Endometrial microvascular endothelial cells (primary cell): ENCODE data around the gene EMC6. TPM values are rescaled to one million over a fixed set of nuclear protein-coding genes. Genes with fewer than 3 reads are reported as not detected.

Experiments
- in situ Hi-C: cut with HindIII; loops from 2 replicates; pipeline ENCODE4 v1.10.0; 2017; ENCODE audit warnings: low sequenced_read_pairs, low pct_unique_long_range_greater_than_20kb; ENCODE audit errors: inconsistent ontology term
- total RNA-seq: library from RNA; depleted of rRNA; stranded (reverse); fragments of >200 nt; gene quantifications from one replicate; pipeline ENCODE4 v1.2.3, GENCODE V29; 2015; ENCODE audit errors: inconsistent ontology term

Gene EMC6
- total RNA-seq, 1 donor from 2014 or later: 48.8 TPM

DNA sequence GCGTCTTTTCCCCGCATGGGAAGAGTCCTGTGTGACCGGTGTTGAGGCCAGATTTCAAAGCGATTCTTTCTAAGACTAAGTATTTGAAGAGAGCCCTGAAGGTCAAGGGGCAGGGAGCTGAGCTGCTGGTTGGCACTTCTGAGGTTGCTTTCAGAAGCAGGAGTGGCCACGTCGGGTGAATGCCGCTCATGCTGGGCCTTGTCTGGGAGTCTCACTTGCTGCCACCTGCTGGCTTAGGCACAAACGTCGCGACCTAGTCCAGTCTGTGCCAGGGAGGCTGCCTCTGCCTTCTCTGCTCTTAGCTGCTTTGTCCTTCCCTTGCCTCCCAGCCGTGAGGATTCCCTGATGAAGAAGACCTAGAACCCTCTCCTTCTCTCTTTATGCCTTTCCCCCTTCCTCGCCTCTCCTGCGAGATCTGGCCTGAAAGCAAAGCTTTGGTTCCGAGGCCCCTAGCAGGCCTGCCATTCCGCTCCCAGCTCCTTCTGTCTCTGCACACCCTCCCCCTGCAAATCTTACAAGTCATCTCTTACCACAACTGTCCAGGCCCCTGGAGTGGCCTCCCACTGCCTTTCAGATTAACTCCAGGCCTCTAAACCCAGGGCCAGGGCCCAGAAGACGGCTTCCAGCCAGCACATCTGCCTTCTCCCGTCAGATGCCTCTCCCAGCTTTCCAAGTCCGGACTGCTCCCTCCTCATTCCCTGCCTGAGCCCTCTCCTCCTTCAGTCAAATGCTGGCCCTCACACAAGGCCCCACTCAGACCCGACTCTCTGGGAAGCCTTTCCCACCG is 20.6 kb upstream of the EMC6 start:
- in situ Hi-C loops: no loop called here

DNA sequence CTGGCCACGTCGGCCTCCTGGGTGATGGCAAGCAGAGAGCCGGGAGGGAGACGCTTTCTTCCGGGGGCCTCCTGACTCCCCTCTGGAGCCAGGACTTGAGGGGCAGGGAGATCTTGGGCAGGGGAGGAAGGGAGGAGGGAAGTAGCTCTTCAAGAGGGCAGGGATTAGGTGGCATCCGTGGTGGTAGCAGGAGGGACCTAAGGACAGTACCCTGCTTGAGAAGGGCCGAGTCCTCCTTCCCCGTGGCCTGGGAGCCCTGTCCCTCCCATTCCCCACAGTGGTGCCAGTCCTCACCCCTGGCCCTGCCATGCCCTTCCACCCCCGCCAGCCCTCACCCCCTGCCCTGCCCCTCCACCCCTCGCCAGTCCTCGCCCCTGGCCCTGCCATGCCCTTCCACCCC is 12.8 kb upstream of the EMC6 start:
- in situ Hi-C loops: no loop called here

DNA sequence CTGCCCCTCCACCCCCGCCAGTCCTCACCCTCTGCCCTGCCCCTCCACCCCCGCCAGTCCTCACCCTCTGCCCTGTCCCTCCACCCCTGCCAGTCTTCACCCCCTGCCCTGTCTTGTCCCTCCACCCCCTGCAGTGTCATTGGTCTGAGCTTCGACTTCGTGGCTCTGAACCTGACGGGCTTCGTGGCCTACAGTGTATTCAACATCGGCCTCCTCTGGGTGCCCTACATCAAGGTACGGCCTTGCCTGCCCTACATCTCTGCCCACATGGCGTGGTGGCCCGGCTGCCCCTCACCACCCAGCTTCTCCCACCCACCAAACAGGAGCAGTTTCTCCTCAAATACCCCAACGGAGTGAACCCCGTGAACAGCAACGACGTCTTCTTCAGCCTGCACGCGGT is 12.3 kb upstream of the EMC6 start:
- in situ Hi-C loops: no loop called here

DNA sequence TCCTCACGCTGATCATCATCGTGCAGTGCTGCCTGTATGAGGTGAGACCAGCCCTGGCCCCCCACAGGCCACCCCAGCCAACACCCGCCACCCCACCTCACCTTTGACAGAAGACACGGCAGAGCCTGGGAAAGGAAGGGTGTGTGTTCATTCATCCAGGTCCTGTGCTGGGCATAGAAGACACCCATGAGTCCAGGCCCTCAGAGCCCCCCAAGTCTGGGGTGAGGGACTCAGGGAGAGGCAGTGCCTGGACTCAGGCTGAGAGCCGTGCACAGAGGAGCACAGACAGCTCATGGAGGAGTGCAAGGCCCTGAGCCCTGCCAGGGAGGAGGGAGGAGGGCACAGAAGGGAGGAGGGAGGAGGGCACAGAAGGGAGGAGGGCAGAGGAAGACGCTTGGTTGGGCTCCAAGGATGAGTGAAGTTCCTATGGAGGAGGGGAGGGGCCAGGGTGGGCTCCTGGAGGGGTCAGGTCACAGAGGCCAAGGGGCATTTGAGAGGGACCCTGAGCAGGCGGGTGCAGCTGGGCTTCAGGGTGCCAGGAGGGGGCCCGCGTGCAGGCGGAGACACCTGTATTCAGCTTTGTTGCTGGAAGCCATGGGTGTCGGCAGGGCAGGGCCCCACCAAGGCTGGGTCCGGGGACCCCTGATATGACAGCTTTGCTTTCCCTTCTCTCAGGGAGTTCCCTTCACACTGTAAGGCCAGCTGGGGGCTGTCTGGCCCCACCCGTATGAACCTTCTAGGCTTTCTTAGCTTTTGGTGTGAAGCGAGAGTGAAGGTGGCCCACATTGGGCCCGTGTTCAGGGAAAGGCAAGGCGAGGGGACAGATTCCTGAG is 11.6 kb upstream of the EMC6 start:
- in situ Hi-C loops: no loop called here

DNA sequence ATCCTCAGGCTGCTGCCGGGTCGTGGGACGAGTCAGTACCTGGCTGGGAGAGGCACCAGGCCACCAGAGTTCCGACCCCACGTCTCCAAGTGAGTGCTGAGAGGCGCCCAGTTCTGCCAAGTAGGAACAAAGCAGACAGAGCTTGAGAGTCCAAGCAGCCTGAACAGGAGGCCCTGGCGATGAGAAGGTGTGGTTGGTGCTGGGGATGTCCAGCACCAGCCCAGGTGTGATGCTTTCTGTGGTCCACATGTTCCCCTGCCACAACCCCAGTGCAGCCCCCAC is 11.1 kb upstream of the EMC6 start:
- in situ Hi-C loops: no loop called here

DNA sequence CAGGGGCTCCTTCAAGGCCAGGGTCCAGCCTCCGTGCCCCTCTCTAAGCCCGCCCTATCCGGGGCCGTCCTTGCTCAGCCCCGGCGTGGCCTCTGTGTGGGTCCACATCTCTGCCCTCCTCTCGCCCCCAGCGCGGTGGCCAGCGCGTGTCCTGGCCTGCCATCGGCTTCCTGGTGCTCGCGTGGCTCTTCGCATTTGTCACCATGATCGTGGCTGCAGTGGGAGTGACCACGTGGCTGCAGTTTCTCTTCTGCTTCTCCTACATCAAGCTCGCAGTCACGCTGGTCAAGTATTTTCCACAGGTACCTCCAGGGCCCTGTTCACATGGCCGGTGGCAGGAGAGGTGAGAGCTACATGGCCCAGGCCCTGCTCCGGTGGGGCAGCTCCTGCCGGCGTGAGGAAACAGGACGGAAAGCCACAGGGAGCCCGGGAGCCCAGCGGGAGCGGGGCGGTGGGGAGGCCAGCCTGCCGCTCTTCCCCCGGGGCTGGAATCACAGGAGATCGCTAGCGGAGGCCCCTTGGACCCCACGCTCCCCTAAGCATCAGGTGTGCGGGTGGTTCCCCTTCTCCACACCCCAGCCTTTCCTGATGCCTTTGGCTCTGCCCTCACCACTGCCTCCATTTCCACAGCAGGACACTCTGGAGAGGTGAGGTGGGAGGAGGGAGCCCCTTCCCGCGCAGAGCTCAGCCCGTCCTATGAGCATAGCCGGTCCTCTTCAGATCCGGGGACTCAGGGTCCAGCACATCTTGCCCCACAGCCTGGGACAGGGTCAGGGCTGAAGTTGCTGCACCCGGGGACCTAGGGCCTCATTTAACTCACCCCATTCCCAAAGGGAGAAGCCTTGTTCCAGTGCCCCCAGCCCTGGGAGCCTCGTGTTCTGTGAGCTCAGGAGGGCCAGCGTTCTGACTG is 10.5 kb upstream of the EMC6 start:
- in situ Hi-C loops: no loop called here

DNA sequence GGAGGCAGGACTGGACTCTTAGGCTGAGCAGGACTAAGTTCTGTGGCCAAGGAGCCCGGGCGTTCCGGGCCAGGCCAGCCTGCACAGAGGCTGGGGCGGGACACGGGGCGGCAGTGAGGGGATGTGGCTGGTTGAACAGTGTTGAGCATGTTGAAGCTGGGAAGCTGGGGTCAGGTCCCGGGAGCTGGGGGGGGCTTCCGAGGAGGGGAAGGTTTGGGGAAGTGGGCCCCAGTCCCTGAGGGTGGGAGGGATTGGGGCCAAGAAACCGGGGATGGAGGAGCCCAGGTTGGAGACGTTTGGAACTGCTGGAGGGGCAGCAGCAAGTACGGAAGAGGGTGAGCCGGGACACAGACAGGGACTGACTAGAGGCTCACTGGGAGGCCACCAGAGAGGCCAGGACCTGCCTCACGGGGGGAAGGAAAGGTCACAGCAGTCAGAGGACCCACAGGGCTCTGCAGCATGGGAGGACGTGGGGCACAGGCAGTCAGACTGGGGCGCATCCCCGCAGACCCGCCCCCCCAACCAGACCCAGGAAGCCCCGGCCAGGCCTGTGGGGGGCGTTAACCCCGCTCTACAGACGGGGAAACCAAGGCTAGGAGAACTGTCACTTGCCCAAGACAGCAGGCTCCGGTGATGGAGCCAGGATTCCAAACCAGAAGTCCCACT is 9.7 kb upstream of the EMC6 start:
- in situ Hi-C loops: no loop called here

DNA sequence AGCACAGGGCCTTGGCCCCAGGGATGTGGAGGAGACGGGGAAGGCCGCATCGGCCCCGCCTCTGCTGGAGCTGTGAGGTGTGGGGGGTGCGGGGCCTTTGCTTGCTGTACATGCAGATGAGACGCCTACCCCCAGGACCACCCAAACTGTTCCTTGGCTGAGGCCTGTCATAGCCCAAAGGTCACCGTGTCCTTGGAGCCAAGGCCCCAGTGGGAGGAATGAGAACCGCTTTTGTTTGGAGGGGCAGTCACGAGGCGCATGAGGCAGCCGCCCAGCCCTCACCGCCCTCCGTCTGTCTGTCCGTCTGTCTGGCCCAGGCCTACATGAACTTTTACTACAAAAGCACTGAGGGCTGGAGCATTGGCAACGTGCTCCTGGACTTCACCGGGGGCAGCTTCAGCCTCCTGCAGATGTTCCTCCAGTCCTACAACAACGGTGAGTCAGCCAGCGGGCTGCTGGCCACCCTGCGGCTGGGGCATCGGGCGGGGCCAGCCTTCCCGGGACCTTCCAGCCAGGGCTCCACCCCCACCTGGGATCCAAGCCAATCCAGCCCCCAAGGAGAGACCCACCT is 9.0 kb upstream of the EMC6 start:
- in situ Hi-C loops: no loop called here

DNA sequence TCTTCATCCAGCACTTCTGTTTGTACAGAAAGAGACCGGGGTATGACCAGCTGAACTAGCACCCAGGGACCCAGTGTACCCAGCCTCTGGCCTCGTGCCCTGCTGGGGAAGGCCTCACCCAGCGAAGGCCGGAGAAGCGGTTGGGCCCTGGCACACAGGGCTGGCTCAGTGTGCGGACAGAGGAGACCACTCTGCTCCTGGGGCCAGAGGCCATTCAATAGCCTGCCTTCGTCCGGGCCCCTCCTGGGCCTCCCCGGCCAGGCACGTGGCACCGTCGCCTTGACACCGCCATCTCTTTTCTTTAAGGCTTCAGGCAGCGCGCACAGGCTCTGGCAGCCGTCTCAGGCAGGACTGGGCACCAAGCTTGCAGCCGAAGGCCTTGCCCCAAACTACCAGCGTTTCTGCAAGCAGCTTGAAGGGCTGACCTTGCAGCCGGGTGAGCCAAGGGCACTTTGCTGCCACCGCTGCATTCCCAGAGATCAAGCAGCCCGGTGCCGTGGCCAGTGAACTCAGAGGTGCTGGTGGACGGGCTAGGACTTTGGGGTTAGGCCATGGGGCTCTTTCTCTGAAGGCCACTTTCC is 8.2 kb upstream of the EMC6 start:
- in situ Hi-C loops: no loop called here

DNA sequence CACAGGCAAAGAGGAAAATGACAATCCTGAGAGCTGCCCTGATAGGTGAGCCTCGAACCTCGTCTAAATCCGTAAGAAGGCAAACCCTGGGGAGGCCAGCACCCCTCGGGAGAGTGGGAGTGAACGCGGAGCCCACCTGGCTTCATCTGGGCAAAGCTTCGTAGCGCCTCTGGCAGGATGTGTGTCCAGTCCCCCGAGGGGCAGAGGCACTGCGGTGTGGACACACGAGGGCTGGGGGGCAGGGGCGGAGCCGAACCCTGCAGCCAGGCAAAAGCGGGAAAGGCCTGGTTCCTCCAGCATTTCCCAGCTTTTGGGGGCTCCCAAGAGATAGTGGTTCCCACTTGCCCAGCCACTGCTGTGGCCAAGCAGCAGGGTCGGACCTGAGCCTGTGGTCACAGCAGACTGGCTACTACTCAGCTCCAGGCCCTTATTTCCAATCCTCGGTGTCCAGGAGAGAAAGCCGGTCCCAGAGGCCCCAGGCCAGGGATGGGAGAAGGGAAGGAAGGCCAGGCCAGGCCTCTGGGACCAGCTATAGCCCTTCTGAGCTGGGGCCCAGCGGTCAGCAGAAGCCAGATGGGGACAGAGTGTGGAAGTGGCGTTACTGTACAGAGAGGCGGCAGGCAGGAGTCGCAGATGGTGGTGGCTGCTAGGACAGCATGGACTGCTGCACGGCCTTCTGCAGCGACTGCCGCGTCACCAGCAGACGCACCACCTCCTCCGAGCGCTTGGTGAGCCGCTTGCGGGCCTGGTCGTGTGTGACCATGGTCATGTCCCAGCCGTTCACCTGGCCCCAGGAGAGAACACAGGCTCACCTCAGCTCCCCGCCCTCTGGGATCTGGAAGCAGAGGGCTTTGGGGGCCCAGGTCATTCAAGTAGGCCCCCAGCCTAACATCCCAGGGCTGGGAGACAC is 5.3 kb upstream of the EMC6 start:
- in situ Hi-C loops: no loop called here

DNA sequence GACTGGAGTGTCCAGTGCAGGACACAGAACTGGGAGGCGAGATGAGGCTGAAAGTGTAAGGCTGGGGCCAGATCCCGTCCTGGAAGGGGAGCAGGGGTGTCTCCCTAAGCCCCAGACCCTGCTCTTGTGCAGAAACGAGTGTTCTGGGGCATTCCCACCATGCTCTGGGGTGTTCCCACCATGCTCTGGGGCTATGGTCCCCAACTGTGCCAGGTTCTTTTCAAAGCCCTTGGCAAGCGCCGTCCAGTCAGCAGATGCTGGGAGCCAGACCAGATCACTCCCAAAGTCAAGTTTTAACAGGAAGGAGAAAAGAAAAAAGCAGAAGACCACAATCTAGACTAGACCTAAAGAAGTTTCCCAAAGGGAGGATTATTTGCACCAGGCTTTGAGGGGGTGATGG is 2.8 kb upstream of the EMC6 start:
- in situ Hi-C loops: no loop called here

DNA sequence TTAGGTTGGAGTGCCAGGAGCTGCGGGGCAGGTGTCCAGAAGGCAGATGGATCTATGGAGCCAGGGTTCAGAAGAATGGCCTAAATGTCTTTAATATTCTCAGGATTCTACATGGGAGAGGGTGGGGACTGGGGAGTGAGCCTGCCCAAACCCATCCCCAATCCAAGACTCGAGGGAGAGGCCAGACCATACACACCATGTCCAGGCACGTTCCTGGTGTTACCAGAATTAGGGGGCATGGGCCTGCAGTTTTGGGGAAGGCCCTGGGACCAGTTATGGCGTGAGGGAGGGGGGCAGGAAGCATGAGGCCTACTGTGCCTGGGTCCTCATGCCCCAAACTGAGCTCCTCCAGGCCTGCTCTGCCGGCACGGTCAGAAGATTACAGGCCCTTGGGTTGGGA is 2.1 kb upstream of the EMC6 start:
- in situ Hi-C loops: no loop called here

DNA sequence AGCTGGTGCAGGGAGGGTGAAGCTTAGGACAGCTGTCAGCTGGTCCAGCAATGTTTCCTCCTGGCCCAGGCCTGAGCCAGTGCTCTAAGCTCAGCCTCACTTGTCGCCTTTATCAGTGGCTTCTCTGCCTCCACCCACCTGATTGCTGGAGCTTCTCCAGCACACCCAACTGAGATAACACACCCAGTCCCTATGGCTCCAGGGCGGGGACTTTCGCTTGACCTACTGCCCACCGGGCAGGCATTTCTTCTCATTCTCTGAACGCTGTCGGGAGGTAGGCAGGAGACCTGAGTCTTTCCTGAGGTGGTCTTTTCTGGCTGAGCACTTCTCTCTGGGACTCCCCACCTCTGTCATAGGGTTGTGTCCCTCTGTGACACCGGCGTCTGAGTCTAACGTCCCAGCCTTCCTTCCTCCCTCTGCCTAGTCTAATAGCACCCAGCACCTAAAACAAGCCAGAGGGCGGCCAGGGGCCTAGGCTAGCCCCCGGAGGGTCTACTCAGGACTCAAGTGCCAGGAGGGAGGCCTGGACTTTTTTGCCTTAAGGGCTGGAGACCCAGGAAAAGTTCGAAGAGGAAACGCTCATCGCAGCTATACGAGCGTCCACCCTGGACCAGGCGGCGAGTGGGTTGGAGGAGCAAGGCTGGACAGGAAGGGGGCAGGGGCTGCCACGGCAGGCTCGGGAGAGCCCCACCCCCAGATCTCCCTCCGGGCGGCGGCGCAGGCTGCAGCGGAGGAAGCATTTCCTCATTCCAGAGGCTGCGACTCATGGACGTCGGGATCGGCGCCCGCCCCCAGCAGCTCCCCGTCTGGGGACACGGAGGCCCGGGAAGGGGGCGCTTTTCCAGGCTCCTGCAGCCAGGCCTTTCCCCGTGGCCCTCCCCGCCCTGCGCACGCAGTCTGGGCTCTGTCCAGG is 990 bp upstream of the EMC6 start:
- in situ Hi-C loops: no loop called here

DNA sequence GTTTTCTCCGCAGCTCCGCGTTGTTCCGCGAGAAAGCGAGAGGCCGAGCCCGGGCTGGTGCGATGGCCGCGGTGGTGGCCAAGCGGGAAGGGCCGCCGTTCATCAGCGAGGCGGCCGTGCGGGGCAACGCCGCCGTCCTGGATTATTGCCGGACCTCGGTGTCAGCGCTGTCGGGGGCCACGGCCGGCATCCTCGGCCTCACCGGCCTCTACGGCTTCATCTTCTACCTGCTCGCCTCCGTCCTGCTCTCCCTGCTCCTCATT is 404 bp downstream of the EMC6 start:
- in situ Hi-C loops: no loop called here

DNA sequence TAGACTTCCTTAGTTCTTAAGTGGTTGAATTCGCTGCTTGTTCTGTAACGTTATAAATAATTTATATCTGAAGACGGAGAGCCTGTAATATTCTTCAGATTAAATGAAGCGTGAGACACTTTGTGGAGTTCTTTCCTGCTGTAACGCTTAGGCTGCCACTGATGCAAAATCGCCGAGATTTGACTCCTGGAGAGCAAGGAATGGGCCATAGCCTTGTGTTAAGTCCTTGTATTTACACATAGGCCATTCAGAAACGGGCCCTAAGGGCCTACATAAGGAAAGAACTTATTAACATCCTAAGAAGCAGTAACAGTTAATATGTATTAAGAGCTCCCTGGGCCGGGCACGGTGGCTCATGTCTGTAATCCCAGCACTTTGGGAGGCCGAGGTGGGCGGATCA is 936 bp downstream of the EMC6 start:
- in situ Hi-C loops: no loop called here

DNA sequence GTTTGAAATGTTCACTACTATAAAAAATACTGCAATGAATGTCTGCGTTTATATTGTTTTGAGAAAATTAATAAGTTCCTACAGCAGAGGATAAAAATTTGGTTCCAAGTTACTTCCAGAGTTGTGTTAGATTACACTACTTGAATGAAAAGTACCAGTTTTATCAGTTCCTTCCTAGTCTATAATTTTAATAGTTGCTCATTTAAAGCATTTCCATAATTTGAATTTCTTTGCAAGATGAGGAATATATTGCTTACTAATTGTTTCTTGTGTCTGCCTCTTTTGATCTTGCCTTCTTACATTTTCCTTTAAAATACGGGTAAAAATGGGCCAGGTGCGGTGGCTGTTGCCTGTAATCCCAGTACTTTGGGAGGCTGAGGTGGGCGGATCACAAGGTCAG is 4.0 kb downstream of the EMC6 start:
- in situ Hi-C loops: no loop called here

DNA sequence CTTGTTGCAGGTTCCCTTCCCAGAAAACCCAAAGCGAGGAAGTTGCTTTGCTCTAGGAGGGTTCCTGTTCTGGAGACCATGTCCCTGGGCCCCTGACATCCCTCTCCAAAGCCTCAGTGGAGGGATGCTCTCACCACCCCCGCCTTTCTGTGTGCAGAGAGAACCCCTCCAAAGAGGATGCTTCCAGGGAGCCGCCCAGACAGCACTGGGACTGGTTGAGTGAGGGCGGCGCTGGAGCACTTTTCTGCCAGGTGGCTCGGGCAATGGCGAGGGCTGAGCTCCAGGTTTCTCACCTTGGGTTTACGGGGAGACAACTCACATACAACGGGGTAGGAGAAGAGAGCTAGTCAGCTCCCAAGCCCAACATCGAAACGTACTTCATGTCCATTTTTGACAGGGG is 7.3 kb downstream of the EMC6 start:
- in situ Hi-C loops: no loop called here
